ENCODE results near the gene CPA1.

- TF ChIP-seq, protein P1, sequence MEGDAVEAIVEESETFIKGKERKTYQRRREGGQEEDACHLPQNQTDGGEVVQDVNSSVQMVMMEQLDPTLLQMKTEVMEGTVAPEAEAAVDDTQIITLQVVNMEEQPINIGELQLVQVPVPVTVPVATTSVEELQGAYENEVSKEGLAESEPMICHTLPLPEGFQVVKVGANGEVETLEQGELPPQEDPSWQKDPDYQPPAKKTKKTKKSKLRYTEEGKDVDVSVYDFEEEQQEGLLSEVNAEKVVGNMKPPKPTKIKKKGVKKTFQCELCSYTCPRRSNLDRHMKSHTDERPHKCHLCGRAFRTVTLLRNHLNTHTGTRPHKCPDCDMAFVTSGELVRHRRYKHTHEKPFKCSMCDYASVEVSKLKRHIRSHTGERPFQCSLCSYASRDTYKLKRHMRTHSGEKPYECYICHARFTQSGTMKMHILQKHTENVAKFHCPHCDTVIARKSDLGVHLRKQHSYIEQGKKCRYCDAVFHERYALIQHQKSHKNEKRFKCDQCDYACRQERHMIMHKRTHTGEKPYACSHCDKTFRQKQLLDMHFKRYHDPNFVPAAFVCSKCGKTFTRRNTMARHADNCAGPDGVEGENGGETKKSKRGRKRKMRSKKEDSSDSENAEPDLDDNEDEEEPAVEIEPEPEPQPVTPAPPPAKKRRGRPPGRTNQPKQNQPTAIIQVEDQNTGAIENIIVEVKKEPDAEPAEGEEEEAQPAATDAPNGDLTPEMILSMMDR (IDR thresholded peaks at IDR 0.05) = no peak
- no peak for TF ChIP-seq POLR2A (IDR thresholded peaks at IDR 0.05)
Measured at GRCh38 chr7:130381468-130382312, 1.4 kb downstream of the CPA1 start.

All from stomach (tissue), 4 donors.